AG09319 (cell line): ENCODE measurements around the gene APBB2.

ENCODE experiments used
- DNase-seq: peaks from one replicate; pipeline ENCODE4 v3.0.0-alpha.2; 2010; ENCODE audit warnings: low read depth; ENCODE audit errors: extremely low read depth
- TF ChIP-seq, protein P1 (sequence below): IDR thresholded peaks from 2 replicates; pipeline ENCODE4 v1.5.1; 2011; ENCODE audit warnings: low read depth, mild to moderate bottlenecking, inconsistent platforms, low read length, moderate library complexity

Gene APBB2

GRCh38 chr4:41098093-41099048 lies 116.0 kb downstream of the APBB2 start:
- TF ChIP-seq, protein P1, sequence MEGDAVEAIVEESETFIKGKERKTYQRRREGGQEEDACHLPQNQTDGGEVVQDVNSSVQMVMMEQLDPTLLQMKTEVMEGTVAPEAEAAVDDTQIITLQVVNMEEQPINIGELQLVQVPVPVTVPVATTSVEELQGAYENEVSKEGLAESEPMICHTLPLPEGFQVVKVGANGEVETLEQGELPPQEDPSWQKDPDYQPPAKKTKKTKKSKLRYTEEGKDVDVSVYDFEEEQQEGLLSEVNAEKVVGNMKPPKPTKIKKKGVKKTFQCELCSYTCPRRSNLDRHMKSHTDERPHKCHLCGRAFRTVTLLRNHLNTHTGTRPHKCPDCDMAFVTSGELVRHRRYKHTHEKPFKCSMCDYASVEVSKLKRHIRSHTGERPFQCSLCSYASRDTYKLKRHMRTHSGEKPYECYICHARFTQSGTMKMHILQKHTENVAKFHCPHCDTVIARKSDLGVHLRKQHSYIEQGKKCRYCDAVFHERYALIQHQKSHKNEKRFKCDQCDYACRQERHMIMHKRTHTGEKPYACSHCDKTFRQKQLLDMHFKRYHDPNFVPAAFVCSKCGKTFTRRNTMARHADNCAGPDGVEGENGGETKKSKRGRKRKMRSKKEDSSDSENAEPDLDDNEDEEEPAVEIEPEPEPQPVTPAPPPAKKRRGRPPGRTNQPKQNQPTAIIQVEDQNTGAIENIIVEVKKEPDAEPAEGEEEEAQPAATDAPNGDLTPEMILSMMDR = no peak
- DNase-seq = no peak

DNA sequence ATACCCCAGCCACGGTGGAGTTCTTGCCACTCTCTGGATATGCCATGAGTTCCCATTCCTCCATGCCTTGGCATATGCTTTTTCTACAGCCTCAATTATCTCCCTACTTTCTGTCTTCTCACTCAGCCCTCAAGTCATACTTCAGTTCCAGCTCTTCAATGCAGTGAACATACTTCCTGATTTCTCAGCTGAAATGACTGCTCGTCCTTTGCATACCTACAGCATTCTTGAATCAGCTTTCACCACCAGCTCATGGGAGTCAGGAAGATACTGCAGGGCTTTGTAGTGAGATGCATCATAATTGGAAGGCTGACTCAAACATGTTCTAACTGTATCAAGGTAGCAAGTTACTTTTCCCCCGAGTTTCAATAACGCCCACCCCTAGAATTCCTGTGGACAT lies 118.4 kb downstream of the APBB2 start:
- TF ChIP-seq, protein P1 = no peak
- no peak for DNase-seq

DNA sequence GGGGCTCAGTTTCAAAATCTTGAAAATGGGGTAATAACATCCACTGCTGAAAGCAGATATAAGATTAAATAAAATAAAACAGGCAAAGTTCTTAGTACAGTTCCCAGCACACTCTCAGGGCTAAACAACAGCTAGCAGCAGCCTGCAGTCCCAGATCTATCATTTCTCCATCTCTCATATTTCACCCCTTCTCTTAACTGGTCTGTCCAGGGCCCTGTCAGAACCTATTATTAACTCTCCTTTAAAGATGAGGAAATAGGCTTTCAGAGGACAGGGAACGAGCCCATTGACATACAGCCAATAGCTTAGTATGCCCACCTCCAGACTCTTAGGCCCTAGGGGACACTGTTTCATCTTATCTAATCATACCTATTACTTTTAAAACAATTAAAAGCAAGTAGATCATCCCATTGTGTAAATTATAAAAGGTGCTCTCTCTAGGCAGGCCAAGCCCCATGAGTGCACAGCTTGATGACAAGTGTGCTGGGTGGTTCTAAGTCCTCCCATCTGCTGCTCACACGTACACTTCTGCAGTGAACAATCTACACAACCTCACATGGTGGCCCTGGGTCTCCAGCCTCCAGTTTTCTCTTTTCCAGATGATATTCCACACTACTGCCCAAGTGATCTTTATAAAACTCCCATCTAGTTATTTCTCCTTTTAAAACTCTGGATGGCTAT lies 119.0 kb downstream of the APBB2 start:
- TF ChIP-seq, protein P1 = no peak
- no peak for DNase-seq

DNA sequence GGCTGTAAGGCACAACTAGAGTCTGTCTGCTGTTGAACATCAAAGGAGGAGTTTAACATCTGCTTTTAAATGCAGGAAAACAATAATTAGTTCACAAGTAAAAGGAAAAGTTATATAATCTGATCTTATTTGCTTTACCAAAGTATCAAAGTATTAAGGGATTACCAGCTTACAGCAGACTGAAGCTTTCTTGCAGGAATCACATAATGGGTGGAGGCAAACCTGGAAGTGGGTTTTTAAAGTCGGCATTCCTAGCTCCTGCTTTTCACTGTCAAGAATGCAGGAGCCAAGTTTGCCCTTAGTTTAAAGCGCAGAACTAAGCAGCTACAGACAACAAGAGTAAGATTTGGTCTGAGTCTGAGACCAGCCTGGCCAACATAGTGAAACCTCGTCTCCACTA lies 122.2 kb downstream of the APBB2 start:
- no peak for DNase-seq

GRCh38 chr4:41081847-41082246 lies 132.5 kb downstream of the APBB2 start:
- TF ChIP-seq, protein P1 = no peak
- DNase-seq = no peak

More for the DNA sequence above, 122.2 kb downstream of the APBB2 start:
- TF ChIP-seq, protein P1 = no peak

GRCh38 chr4:41080976-41081375 lies 133.4 kb downstream of the APBB2 start:
- TF ChIP-seq, protein P1 = no peak
- DNase-seq = no peak
